A549 (cell line): ENCODE results near the gene CDH5. TPM values are rescaled to one million over a fixed set of nuclear protein-coding genes. Genes with fewer than 3 reads are reported as not detected.

Source experiments
- ATAC-seq, 2 experiments: fragments of 200-7000 bp in 1 of 2; fragments of >200 bp in 1 of 2; cut with Nextera tagmentation in 1 of 2; cut with Tn5 transposase in 1 of 2; 3 replicates each; pipeline versions ENCODE4 v1.8.0 to v1.9.1; 2018 to 2020; ENCODE audit warnings: mild to moderate bottlenecking in 1 of 2, moderate library complexity in 1 of 2
- CTCF ChIA-PET: fragments of 300-600 bp; sonication (Branson Sonifier 250); formaldehyde crosslinking; extraction: SDS; loops from one replicate; lab custom pipeline; 2021; ENCODE audit warnings: antibody characterized with exemption, inconsistent platforms; lab: Yijun Ruan, JAX
- POLR2A ChIA-PET: fragments of 350-600 bp; formaldehyde crosslinking; extraction: SDS; loops from one replicate; lab custom pipeline; 2021; ENCODE audit warnings: antibody characterized with exemption, inconsistent platforms; lab: Yijun Ruan, JAX
- DNase-seq, 2 experiments: peaks; one replicate each; pipeline versions ENCODE4 v3.0.0 to v3.0.0-alpha.2; 2011 to 2016; ENCODE audit warnings: low read depth in 1 of 2, low spot score in 1 of 2
- FAIRE-seq: peaks from 2 replicates; lab custom pipeline; 2011; peaks lifted over from hg19 to GRCh38; lab: Jason Lieb, UNC
- H3K27ac ChIP-seq, 2 experiments: fragments of >200 bp; sonication (Bioruptor Twin); formaldehyde crosslinking; 3 replicates each; pipeline ENCODE4 v1.5.1; 2016 to 2017
- H3K4me1 ChIP-seq: fragments of >200 bp; sonication (Bioruptor Twin); formaldehyde crosslinking; 3 replicates; pipeline ENCODE4 v1.6.1; 2016
- H3K4me2 ChIP-seq: fragments of >200 bp; sonication (Bioruptor Twin); formaldehyde crosslinking; 3 replicates; pipeline ENCODE4 v1.6.1; 2016
- H3K4me3 ChIP-seq: fragments of >200 bp; sonication (Bioruptor Twin); formaldehyde crosslinking; 3 replicates; pipeline ENCODE4 v1.5.1; 2016
- H3K9me3 ChIP-seq: fragments of >200 bp; sonication (Bioruptor Twin); formaldehyde crosslinking; 3 replicates; pipeline ENCODE4 v1.6.1; 2016
- CEBPB ChIP-seq, 2 experiments: fragments of >200 bp in 1 of 2; sonication (Bioruptor Twin) in 1 of 2; formaldehyde crosslinking in 1 of 2; IDR thresholded peaks; 2 replicates each; pipeline ENCODE4 v1.6.1; 2012 to 2016
- CHD4 ChIP-seq: fragments of 200-600 bp; sonication (generic); IDR thresholded peaks from 2 replicates; pipeline ENCODE4 v1.6.1; 2016; ENCODE audit warnings: antibody characterized with exemption, mild to moderate bottlenecking, borderline replicate concordance
- EHF ChIP-seq: fragments of 250-450 bp; sonication (Bioruptor Pico); IDR thresholded peaks from 2 replicates; pipeline ENCODE4 v1.5.0; 2020; ENCODE audit warnings: mild to moderate bottlenecking
- EHMT2 ChIP-seq: fragments of 200-600 bp; sonication (generic); IDR thresholded peaks from 2 replicates; pipeline ENCODE4 v1.6.1; 2016; ENCODE audit warnings: antibody characterized with exemption, low read depth, mild to moderate bottlenecking, moderate library complexity
- ESRRA ChIP-seq: fragments of 150-350 bp; IDR thresholded peaks from 2 replicates; pipeline ENCODE4 v1.6.1; 2014; ENCODE audit warnings: mild to moderate bottlenecking, low read length, borderline replicate concordance
- FOSL2 ChIP-seq, 2 experiments: fragments of 450-650 bp in 1 of 2; fragments of >200 bp in 1 of 2; sonication (Bioruptor Twin) in 1 of 2; formaldehyde crosslinking; IDR thresholded peaks; 2 replicates each; pipeline versions ENCODE4 v1.5.0 to v1.6.1; 2016 to 2020; ENCODE audit warnings: mild to moderate bottlenecking in 1 of 2, moderate library complexity in 1 of 2
- FOXS1 ChIP-seq: fragments of 250-450 bp; sonication (Bioruptor Pico); IDR thresholded peaks from 2 replicates; pipeline ENCODE4 v1.5.0; 2020; ENCODE audit warnings: mild to moderate bottlenecking, moderate library complexity
- HEYL ChIP-seq: fragments of 250-450 bp; sonication (Bioruptor Pico); IDR thresholded peaks from 2 replicates; pipeline ENCODE4 v1.8.0; 2021; ENCODE audit warnings: mild to moderate bottlenecking, moderate library complexity
- HMGXB4 ChIP-seq: fragments of 250-450 bp; sonication (Bioruptor Pico); IDR thresholded peaks from 2 replicates; pipeline ENCODE4 v1.5.0; 2021; ENCODE audit warnings: mild to moderate bottlenecking, moderate library complexity, borderline replicate concordance
- JUN ChIP-seq, 2 experiments: fragments of >200 bp; sonication (Bioruptor Twin); formaldehyde crosslinking; IDR thresholded peaks; 2 replicates in 1 of 2; 3 replicates in 1 of 2; pipeline ENCODE4 v1.6.1; 2016 to 2017
- KDM1A ChIP-seq: fragments of 200-600 bp; sonication (generic); IDR thresholded peaks from 2 replicates; pipeline ENCODE4 v1.6.1; 2016; ENCODE audit warnings: low read depth, mild to moderate bottlenecking
- MAX ChIP-seq: IDR thresholded peaks from 2 replicates; pipeline ENCODE4 v1.6.1; 2012
- MAZ ChIP-seq: fragments of 150-350 bp; IDR thresholded peaks from 2 replicates; pipeline ENCODE4 v1.6.1; 2014; ENCODE audit warnings: antibody characterized with exemption, low read depth, low read length, borderline replicate concordance
- MYC ChIP-seq: IDR thresholded peaks from 2 replicates; pipeline ENCODE4 v1.6.1; 2012; ENCODE audit warnings: mild to moderate bottlenecking, inconsistent platforms, low read length, improper control_type of control experiment, borderline replicate concordance
- NPAS2 ChIP-seq: fragments of 250-450 bp; sonication (Bioruptor Pico); IDR thresholded peaks from 2 replicates; pipeline ENCODE4 v1.8.0; 2022; ENCODE audit warnings: mild to moderate bottlenecking, moderate library complexity, borderline replicate concordance
- PBX3 ChIP-seq: IDR thresholded peaks from 2 replicates; pipeline ENCODE4 v1.6.1; 2012
- POLR2A ChIP-seq: IDR thresholded peaks from 2 replicates; pipeline ENCODE4 v1.6.1; 2012; ENCODE audit warnings: mild to moderate bottlenecking, low read length
- POLR2AphosphoS2 ChIP-seq: conservative IDR thresholded peaks from 2 replicates; pipeline ENCODE4 v1.6.1; 2012; ENCODE audit warnings: low read length, improper control_type of control experiment, inconsistent platforms
- SMC3 ChIP-seq: fragments of >200 bp; sonication (Bioruptor Twin); formaldehyde crosslinking; IDR thresholded peaks from 3 replicates; pipeline ENCODE4 v1.6.1; 2018; ENCODE audit warnings: inconsistent platforms
- SREBF2 ChIP-seq: fragments of 450-650 bp; IDR thresholded peaks from 2 replicates; pipeline ENCODE4 v1.6.1; 2014; ENCODE audit warnings: mild to moderate bottlenecking, moderate library complexity
- TFCP2L1 ChIP-seq: fragments of 250-450 bp; sonication (Bioruptor Pico); IDR thresholded peaks from 2 replicates; pipeline ENCODE4 v1.5.0; 2021; ENCODE audit warnings: mild to moderate bottlenecking
- USF2 ChIP-seq: fragments of 450-650 bp; IDR thresholded peaks from 2 replicates; pipeline ENCODE4 v1.6.1; 2014; ENCODE audit warnings: antibody characterized with exemption
- ZC3H11A ChIP-seq: fragments of 450-650 bp; IDR thresholded peaks from 2 replicates; pipeline ENCODE4 v1.6.1; 2014; ENCODE audit warnings: antibody characterized with exemption, mild to moderate bottlenecking
- ZSCAN20 ChIP-seq: fragments of 250-450 bp; sonication (Bioruptor Pico); IDR thresholded peaks from 2 replicates; pipeline ENCODE4 v1.8.0; 2022; ENCODE audit warnings: mild to moderate bottlenecking, moderate library complexity
- WGBS: methylation state at CpG from one replicate; pipeline ENCODE4 v1.1.6; 2017; ENCODE audit errors: missing lambda C conversion rate; 5-methylcytosine and 5-hydroxymethylcytosine counted together
- polyA plus RNA-seq, 4 experiments: library from polyadenylated mRNA; depleted of rRNA in 3 of 4; stranded (reverse); fragments of >200 nt; fragmentation: RNase III in 1 of 4; extraction: RNeasy Plus Mini Kit Qiagen cat#74134 plus additional on column Dnase treatment in 1 of 4; gene quantifications; 2 replicates in 3 of 4; 3 replicates in 1 of 4; pipeline ENCODE4 v1.2.3, GENCODE V29; 2011 to 2017

Gene CDH5
- polyA plus RNA-seq, 2 of the 4 experiments (the other 2 are of a cell fraction): 0.01 TPM; not detected in 1

GRCh38 chr16:66364117-66364958, 2.2 kb upstream of the CDH5 start:
- no peak for FAIRE-seq
- peak overlapping the region; percentile 41 to 73; a peak in 5 of 6 replicates for H3K27ac ChIP-seq
- H3K9me3 ChIP-seq: no peaks in the 10 kb centered on the region
- TF ChIP-seq KDM1A (no peak), EHF (CRISPR knock-in tag) (no peak), CEBPB (IDR thresholded peaks at IDR 0.05) (no peak), POLR2AphosphoS2 (no peak), JUN (IDR thresholded peaks at IDR 0.05) (no peak), USF2 (no peak), ZC3H11A (no peak), MYC (no peak), POLR2A (no peak), ZSCAN20 (CRISPR knock-in tag) (no peak), HEYL (CRISPR knock-in tag) (no peak), CHD4 (no peak)
- POLR2A ChIA-PET: no interaction called here
- 48% methylated on average over 15 of the region's 16 CpGs for WGBS
- peaks cover 24% of the 10 kb centered on the region for H3K4me1 ChIP-seq
- H3K4me3 ChIP-seq: no peak overlapping the region
- H3K4me2 ChIP-seq: peak overlapping the region; percentile 49
- peak in 1 of 2 experiments; percentile 62; a peak in 3 of 6 replicates for ATAC-seq
- peak in 1 of 2 experiments; percentile 50 for DNase-seq
- CTCF ChIA-PET: interaction anchor here (1.0 to 7.6 kb wide), 5 partner anchors 7 to 38 kb away, joined by 3 to 90 read pairs (median 5); no protein-coding TSS in a partner anchor

GRCh38 chr16:66364959-66365306, 1.6 kb upstream of the CDH5 start:
- H3K9me3 ChIP-seq: no peaks in the 10 kb centered on the region
- no peak overlapping the region for H3K4me3 ChIP-seq
- ChIA-PET CTCF (interaction anchor here (1.1 to 7.6 kb wide), 2 partner anchors 7 to 41 kb away, joined by 3 to 90 read pairs; no protein-coding TSS in a partner anchor), POLR2A (no interaction called here)
- no peak for FAIRE-seq
- H3K27ac ChIP-seq: peak overlapping the region; percentile 15 to 73; a peak in 2 of 6 replicates
- H3K4me2 ChIP-seq: peak overlapping the region; percentile 49
- no peak for DNase-seq
- TF ChIP-seq SMC3 (no peak), FOXS1 (CRISPR knock-in tag) (no peak), HMGXB4 (CRISPR knock-in tag) (no peak), FOSL2 (IDR thresholded peaks at IDR 0.05) (no peak), FOSL2 (CRISPR knock-in tag; IDR thresholded peaks at IDR 0.05) (no peak), CHD4 (no peak), SREBF2 (no peak), MAX (no peak)
- peaks cover 18% of the 10 kb centered on the region for H3K4me1 ChIP-seq
- 69% methylated on average over 2 of the region's 2 CpGs for WGBS
- ATAC-seq: no peak

- ATAC-seq: no peak
- TF ChIP-seq EHMT2: no peak
- no peak for TF ChIP-seq CEBPB (IDR thresholded peaks at IDR 0.05)
- no peak for TF ChIP-seq PBX3
- TF ChIP-seq SMC3: no peak
- no peak for TF ChIP-seq MAZ
- no peak for TF ChIP-seq POLR2A
- no peak for TF ChIP-seq NPAS2
- TF ChIP-seq ESRRA: no peak
- no peak for TF ChIP-seq TFCP2L1 (CRISPR knock-in tag)
- ChIA-PET POLR2A (no interaction called here), CTCF (interaction anchor here (1.1 to 7.6 kb wide), 3 partner anchors 8 to 40 kb away, joined by 3 to 90 read pairs (median 4); no protein-coding TSS in a partner anchor)
- FAIRE-seq: no peak
- H3K27ac ChIP-seq: peak overlapping the region in 1 of 2 experiments; percentile 73; a peak in 1 of 6 replicates
- WGBS: 39% methylated on average over 4 of the region's 4 CpGs
- peaks cover 18% of the 10 kb centered on the region for H3K4me1 ChIP-seq
- no peak overlapping the region for H3K4me3 ChIP-seq
- peak in 1 of 2 experiments; percentile 42 for DNase-seq
- H3K9me3 ChIP-seq: no peaks in the 10 kb centered on the region
- peak overlapping the region; percentile 49; the same call in 1 of the 3 replicates for H3K4me2 ChIP-seq
Measured at GRCh38 chr16:66365651-66366050, 840 bp upstream of the CDH5 start.
